Esophagus squamous epithelium (tissue), 5 donors: ENCODE results near the gene NUP43. TPM values are rescaled to one million over a fixed set of nuclear protein-coding genes. Genes with fewer than 3 reads are reported as not detected.

Source experiments
- DNase-seq: peaks from one replicate; lab custom pipeline; 2025; lab: John Stamatoyannopoulos, UW
- H3K27ac ChIP-seq, 4 donors: fragments of 200-600 bp; sonication (generic); one replicate each; pipeline ENCODE4 v1.5.1; 2016 to 2019; ENCODE audit warnings: mild to moderate bottlenecking in 1 of 4
- H3K27me3 ChIP-seq, 4 donors: fragments of 200-600 bp; sonication (generic); 1 replicate in 3 of 4; 2 replicates in 1 of 4; pipeline versions ENCODE4 v1.5.1 to v1.6.0; 2017 to 2021; ENCODE audit warnings: antibody characterized with exemption in 1 of 4
- H3K36me3 ChIP-seq, 3 donors: fragments of 200-600 bp; sonication (generic); one replicate each; pipeline ENCODE4 v1.5.1; 2016 to 2019
- H3K4me1 ChIP-seq, 3 donors: fragments of 200-600 bp; sonication (generic); one replicate each; pipeline ENCODE4 v1.5.1; 2017 to 2019
- H3K4me3 ChIP-seq, 4 donors: fragments of 200-600 bp; sonication (generic); 1 replicate in 3 of 4; 2 replicates in 1 of 4; pipeline ENCODE4 v1.5.1; 2016 to 2019; ENCODE audit warnings: mild to moderate bottlenecking in 2 of 4, moderate library complexity in 1 of 4
- H3K9me3 ChIP-seq, 3 donors: fragments of 200-600 bp; sonication (generic); one replicate each; pipeline ENCODE4 v1.5.1; 2016 to 2019
- CTCF ChIP-seq, 6 experiments: fragments of 450-650 bp in 4 of 6; fragments of 200-600 bp in 2 of 6; sonication (generic) in 2 of 6; IDR thresholded peaks; one replicate each; pipeline ENCODE4 v1.5.1; 2016 to 2019; ENCODE audit warnings: antibody characterized with exemption in 6 of 6, mild to moderate bottlenecking in 4 of 6, moderate library complexity in 4 of 6
- POLR2A ChIP-seq, 4 donors: fragments of 450-650 bp; IDR thresholded peaks; one replicate each; pipeline ENCODE4 v1.6.1; 2017; ENCODE audit warnings: antibody characterized with exemption in 4 of 4, mild to moderate bottlenecking in 4 of 4, moderate library complexity in 3 of 4
- WGBS, 2 donors: methylation state at CpG; one replicate each; pipeline ENCODE4 v1.1.5; 2018; 5-methylcytosine and 5-hydroxymethylcytosine counted together
- intact Hi-C: fragments of 100-400 bp; cut with DNase I; formaldehyde crosslinking; loops from one replicate; pipeline ENCODE4 v1.15.0; 2022
- total RNA-seq, 4 donors: library from RNA; depleted of rRNA; stranded (reverse); fragments of >200 nt; gene quantifications; one replicate each; pipeline ENCODE4 v1.1.0, GENCODE V29; 2016
- donor health status: DM: yes; HTN: yes; CAD: no.

NUP43 gene
- total RNA-seq, 4 donors from 2014 or later = 7.1 to 18.8 (median 16.4) TPM

GRCh38 chr6:149717588-149718458, 28.5 kb downstream of the NUP43 start, which contains the start of gene LATS1:
TSS of gene LATS1 (minus strand) at chr6:149718101. CDS start at chr6:149702126, 15,975 bp downstream.
- peak; percentile 48 for DNase-seq
- Histone ChIP-seq H3K27me3 (no peaks in the 10 kb centered on the region), H3K4me3 (peak within 1 kb of the TSS; percentile 77 to 100 (median 96)), H3K9me3 (no peaks in the 10 kb centered on the region), H3K4me1 (peaks cover 4 to 53% (median 12%) of the 10 kb centered on the region in 3 donors), H3K27ac (peak within 1 kb of the TSS; percentile 97 to 100 (median 100)), H3K36me3 (peaks cover 0 to 2% (median 0%) of the 10 kb centered on the region in 3 donors)
- TF ChIP-seq POLR2A (IDR thresholded peaks at IDR 0.05) (peak in 3 of 4 donors; percentile 37 to 81 (median 79)), CTCF (IDR thresholded peaks at IDR 0.05) (peak in 2 of 6 experiments; percentile 13 to 14)
- 0% methylated on average over 1 to 5 of the region's 82 CpGs for WGBS, 2 donors
- intact Hi-C loops = no loop called here

GRCh38 chr6:149717255-149717587, 29.1 kb downstream of the NUP43 start:
- Histone ChIP-seq H3K4me1 (peaks cover 4 to 53% (median 12%) of the 10 kb centered on the region in 3 donors), H3K36me3 (peaks cover 0 to 8% (median 0%) of the 10 kb centered on the region in 3 donors), H3K9me3 (no peaks in the 10 kb centered on the region), H3K27me3 (no peaks in the 10 kb centered on the region), H3K27ac (peak overlapping the region; percentile 97 to 100 (median 100)), H3K4me3 (peak overlapping the region; percentile 77 to 100 (median 96))
- intact Hi-C loops = no loop called here
- no peak for DNase-seq
- TF ChIP-seq POLR2A (IDR thresholded peaks at IDR 0.05) = no peak
- TF ChIP-seq CTCF (IDR thresholded peaks at IDR 0.05) = no peak
- 0% methylated on average over 3 to 4 of the region's 9 CpGs for WGBS, 2 donors

- Histone ChIP-seq H3K27ac (peak overlapping the region; percentile 97 to 100 (median 100)), H3K4me1 (peaks cover 4 to 56% (median 12%) of the 10 kb centered on the region in 3 donors), H3K9me3 (no peaks in the 10 kb centered on the region), H3K36me3 (peaks cover 0 to 10% (median 0%) of the 10 kb centered on the region in 3 donors), H3K4me3 (peak overlapping the region; percentile 77 to 100 (median 96)), H3K27me3 (no peaks in the 10 kb centered on the region)
- 3 to 8% methylated on average over 8 of the region's 8 CpGs for WGBS, 2 donors
- no peak for DNase-seq
- TF ChIP-seq CTCF (IDR thresholded peaks at IDR 0.05) = no peak
- no peak for TF ChIP-seq POLR2A (IDR thresholded peaks at IDR 0.05)
- intact Hi-C loops = no loop called here
Observed at GRCh38 chr6:149716181-149716963, 30.0 kb downstream of the NUP43 start.

GRCh38 chr6:149714442-149714841, 31.9 kb downstream of the NUP43 start:
- no peak for TF ChIP-seq CTCF (IDR thresholded peaks at IDR 0.05)
- TF ChIP-seq POLR2A (IDR thresholded peaks at IDR 0.05) = no peak
- intact Hi-C loops = no loop called here
- peaks cover 4 to 75% (median 12%) of the 10 kb centered on the region in 3 donors for H3K4me1 ChIP-seq
- 89 to 90% methylated on average over 1 of the region's 1 CpG for WGBS, 2 donors
- no peak overlapping the region for H3K4me3 ChIP-seq
- no peak for DNase-seq
- no peaks in the 10 kb centered on the region for H3K27me3 ChIP-seq
- H3K36me3 ChIP-seq = peaks cover 0 to 10% (median 0%) of the 10 kb centered on the region in 3 donors
- H3K27ac ChIP-seq = no peak overlapping the region
- no peaks in the 10 kb centered on the region for H3K9me3 ChIP-seq
